ENCODE results near the gene CHRND. TPM values are rescaled to one million over a fixed set of nuclear protein-coding genes. Genes with fewer than 3 reads are reported as not detected.
A peak's percentile ranks its signal among the peaks of the same experiment; 100 is the strongest.

The CHRND gene
- polyA plus RNA-seq, 3 donors = not detected

- TF ChIP-seq CTCF (IDR thresholded peaks at IDR 0.05) = no peak
- Histone ChIP-seq H3K4me1 (ENCODE audit: control insufficient read depth in 1 of 2, insufficient read depth in 2 of 2, low read length in 2 of 2) (peaks cover 4 to 21% of the 10 kb centered on the region in 2 donors), H4K20me1 (ENCODE audit: insufficient read depth, low read length) (no peaks in the 10 kb centered on the region), H3K27ac (ENCODE audit: low read depth in 1 of 2, low read length in 2 of 2) (no peak overlapping the region), H3K9ac (ENCODE audit: insufficient read depth, low read length, poor library complexity, severe bottlenecking) (no peak overlapping the region), H3K27me3 (ENCODE audit: control insufficient read depth in 2 of 2, insufficient read depth in 2 of 2, low read length in 2 of 2) (peaks cover 24 to 56% of the 10 kb centered on the region in 2 donors), H3K79me2 (ENCODE audit: insufficient read depth, low read length) (no peaks in the 10 kb centered on the region), H2AFZ (ENCODE audit: insufficient read depth, low read depth, low read length, poor library complexity, severe bottlenecking) (peak overlapping the region; percentile 67), H3K36me3 (replicated peaks in 1 of 2; ENCODE audit: control insufficient read depth in 1 of 2, insufficient read depth in 2 of 2, low read length in 2 of 2) (no peaks in the 10 kb centered on the region), H3K4me3 (replicated peaks in 1 of 3; ENCODE audit: low read depth in 2 of 3, low read length in 3 of 3) (peak overlapping the region in 1 of 3 experiments; percentile 51), H3K9me3 (replicated peaks in 1 of 2; ENCODE audit: control insufficient read depth in 1 of 2, insufficient read depth in 1 of 2, low read length in 2 of 2) (peaks cover 0 to 5% of the 10 kb centered on the region in 2 donors), H3K4me2 (replicated peaks; ENCODE audit: extremely low read depth, low read length, poor library complexity, severe bottlenecking) (peak overlapping the region; percentile 68)
- intact Hi-C loops (cut with micrococcal nuclease) = no loop called here
- 22% methylated on average over 38 of the region's 46 CpGs for WGBS (ENCODE audit: insufficient coverage)
- Mint-ChIP-seq H3K36me3 (peaks cover 0 to 2% of the 10 kb centered on the region in 2 donors), H3K4me1 (peaks cover 10% of the 10 kb centered on the region), H3K27me3 (ENCODE audit: low read depth in 3 of 3) (peaks cover 36 to 66% (median 47%) of the 10 kb centered on the region in 3 donors), H3K27ac (no peak overlapping the region), H3K4me3 (peak overlapping the region in 1 of 2 donors; percentile 77), H3K9me3 (peaks cover 0 to 6% (median 0%) of the 10 kb centered on the region in 7 donors)
- DNase-seq = no peak
Measured at GRCh38 chr2:232522623-232523401, 3.1 kb upstream of the CHRND start.

DNA sequence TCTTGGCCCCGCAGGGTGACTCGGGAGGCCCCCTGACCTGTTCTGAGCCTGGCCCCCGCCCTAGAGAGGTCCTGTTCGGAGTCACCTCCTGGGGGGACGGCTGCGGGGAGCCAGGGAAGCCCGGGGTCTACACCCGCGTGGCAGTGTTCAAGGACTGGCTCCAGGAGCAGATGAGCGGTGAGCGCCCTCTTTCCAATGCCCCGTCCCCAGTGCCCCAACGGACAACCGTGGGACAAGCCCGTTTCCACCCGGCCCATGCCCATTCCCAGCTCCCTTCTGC is 2.6 kb upstream of the CHRND start:
- H3K9me3 ChIP-seq (replicated peaks in 1 of 2; ENCODE audit: control insufficient read depth in 1 of 2, insufficient read depth in 1 of 2, low read length in 2 of 2) = peaks cover 0 to 5% of the 10 kb centered on the region in 2 donors
- no peak overlapping the region for H3K27ac Mint-ChIP-seq
- no peak overlapping the region for H3K9ac ChIP-seq (ENCODE audit: insufficient read depth, low read length, poor library complexity, severe bottlenecking)
- WGBS (ENCODE audit: insufficient coverage) = 27% methylated on average over 11 of the region's 16 CpGs
- no peaks in the 10 kb centered on the region for H3K79me2 ChIP-seq (ENCODE audit: insufficient read depth, low read length)
- H3K4me1 Mint-ChIP-seq = peaks cover 10% of the 10 kb centered on the region
- H3K36me3 ChIP-seq (replicated peaks in 1 of 2; ENCODE audit: control insufficient read depth in 1 of 2, insufficient read depth in 2 of 2, low read length in 2 of 2) = no peaks in the 10 kb centered on the region
- peaks cover 0 to 2% of the 10 kb centered on the region in 2 donors for H3K36me3 Mint-ChIP-seq
- intact Hi-C loops (cut with micrococcal nuclease) = no loop called here
- peaks cover 35 to 67% (median 52%) of the 10 kb centered on the region in 3 donors for H3K27me3 Mint-ChIP-seq (ENCODE audit: low read depth in 3 of 3)
- no peak overlapping the region for H3K4me3 ChIP-seq (replicated peaks in 1 of 3; ENCODE audit: low read depth in 2 of 3, low read length in 3 of 3)
- H2AFZ ChIP-seq (ENCODE audit: insufficient read depth, low read depth, low read length, poor library complexity, severe bottlenecking) = no peak overlapping the region
- DNase-seq = no peak
- H3K4me3 Mint-ChIP-seq = peak overlapping the region in 1 of 2 donors; percentile 77
- H3K4me1 ChIP-seq (ENCODE audit: control insufficient read depth in 1 of 2, insufficient read depth in 2 of 2, low read length in 2 of 2) = peaks cover 4 to 21% of the 10 kb centered on the region in 2 donors
- no peak overlapping the region for H3K4me2 ChIP-seq (replicated peaks; ENCODE audit: extremely low read depth, low read length, poor library complexity, severe bottlenecking)
- TF ChIP-seq CTCF (IDR thresholded peaks at IDR 0.05) = no peak
- peaks cover 24 to 56% of the 10 kb centered on the region in 2 donors for H3K27me3 ChIP-seq (ENCODE audit: control insufficient read depth in 2 of 2, insufficient read depth in 2 of 2, low read length in 2 of 2)
- peaks cover 0 to 8% (median 0%) of the 10 kb centered on the region in 7 donors for H3K9me3 Mint-ChIP-seq
- H3K27ac ChIP-seq (ENCODE audit: low read depth in 1 of 2, low read length in 2 of 2) = no peak overlapping the region
- H4K20me1 ChIP-seq (ENCODE audit: insufficient read depth, low read length) = no peaks in the 10 kb centered on the region
